HG03378 (cell line): Measurements from ENCODE around the gene DCD.

Source experiments
- ATAC-seq: cut with Tn5 transposase; IDR thresholded peaks from one replicate; pipeline ENCODE4 v1.9.1; 2021; ENCODE audit warnings: mild to moderate bottlenecking, moderate library complexity; ENCODE audit not compliant: unreplicated experiment

DCD gene, protein sequence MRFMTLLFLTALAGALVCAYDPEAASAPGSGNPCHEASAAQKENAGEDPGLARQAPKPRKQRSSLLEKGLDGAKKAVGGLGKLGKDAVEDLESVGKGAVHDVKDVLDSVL

DNA sequence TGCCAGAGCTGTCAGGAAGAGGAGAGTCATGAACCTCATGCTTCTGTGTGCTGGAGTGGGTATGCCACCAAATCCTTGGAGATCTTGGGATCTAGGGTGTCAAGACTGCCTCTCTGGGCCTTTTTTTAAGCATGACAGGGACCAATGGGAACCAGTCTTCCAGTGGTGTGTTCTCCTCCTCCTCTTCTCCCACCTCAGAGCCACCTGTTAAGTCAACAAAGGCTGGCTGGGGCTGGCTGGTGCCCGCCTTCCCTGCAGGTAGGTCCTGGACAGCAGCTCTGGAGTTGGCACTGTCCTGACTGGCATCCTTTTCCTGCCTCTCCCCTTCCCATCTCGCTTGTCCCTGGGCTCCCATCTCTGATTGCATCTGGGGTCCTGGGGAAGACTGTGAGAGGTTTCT, at the start of gene DCD:
Gene DCD (minus strand): TSS at position 101 of the 400 bp plus-strand sequence. CDS start 62 bp downstream, at position 39.
- no peak for ATAC-seq

DNA sequence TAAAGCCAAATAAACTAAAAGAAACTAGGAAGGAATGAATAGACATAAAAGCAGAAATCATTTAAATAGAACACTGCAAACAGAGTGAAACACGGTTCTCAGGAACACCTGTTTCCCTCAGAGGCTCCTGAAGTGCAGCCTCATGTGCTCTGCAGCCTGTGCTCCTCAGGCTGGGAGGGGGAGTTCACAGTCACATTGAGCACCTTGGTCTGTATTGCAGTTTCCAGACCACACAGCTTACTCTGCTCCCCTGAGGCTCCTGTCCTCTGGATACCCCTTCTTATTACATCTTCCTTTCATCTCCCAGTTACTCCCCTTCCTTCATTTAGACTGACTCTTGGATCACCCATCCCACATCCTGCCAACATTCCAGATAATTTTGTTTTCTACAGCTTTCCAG, 49.7 kb upstream of the DCD start:
- no peak for ATAC-seq

DNA sequence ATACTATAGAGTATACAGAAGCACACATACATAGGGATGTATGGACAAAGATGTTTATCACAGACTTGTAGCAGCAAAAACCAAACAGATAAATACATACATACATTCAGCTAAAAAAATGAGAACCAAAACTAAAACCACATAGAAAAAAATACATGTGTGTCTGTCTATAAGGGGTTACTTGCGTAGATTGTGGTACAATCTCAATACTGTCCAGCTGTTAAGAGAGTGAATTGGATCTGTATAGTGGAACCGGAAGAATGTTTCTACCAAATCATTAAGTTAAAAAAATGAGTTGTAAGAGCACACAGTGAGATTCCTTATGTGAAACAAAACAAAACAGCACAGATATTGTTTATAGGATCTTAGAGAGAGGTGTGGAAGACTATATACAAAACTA, 44.2 kb upstream of the DCD start:
- no peak for ATAC-seq

DNA sequence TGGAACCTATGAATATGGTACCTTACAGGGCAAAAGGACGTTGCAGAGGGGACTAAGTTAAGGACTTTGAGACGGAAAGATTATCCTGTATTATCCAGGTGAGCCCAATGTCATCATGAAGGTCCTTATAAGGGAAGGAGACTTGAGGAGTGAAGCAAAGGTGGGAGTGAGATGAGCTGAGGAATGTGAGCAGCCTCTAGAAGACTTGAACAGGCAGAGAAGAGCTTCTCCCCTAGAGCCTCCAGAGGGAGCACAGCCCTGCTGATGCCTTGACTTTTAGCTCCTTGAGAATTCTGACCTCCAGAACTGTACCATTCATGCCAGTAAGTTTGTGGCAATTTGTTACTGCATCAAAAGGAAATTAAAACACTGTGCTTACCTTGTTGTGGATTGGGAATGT, 41.8 kb upstream of the DCD start:
- no peak for ATAC-seq

DNA sequence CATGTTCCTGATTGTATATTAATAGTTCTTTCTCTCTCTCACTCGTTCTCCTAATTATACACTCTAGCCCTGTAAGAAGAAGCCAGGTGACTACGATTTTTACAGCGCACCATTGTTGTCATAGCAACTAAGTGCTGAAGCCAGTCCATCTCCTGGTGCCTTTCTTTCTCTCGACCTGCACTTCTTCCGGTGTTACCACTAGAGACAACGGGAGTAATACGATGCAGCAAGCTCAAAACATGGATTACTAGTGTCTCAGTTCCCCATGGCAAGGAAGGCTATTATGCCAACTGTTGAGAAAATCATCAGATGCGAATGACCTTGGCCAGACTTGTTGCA, 40.8 kb upstream of the DCD start:
- no peak for ATAC-seq

DNA sequence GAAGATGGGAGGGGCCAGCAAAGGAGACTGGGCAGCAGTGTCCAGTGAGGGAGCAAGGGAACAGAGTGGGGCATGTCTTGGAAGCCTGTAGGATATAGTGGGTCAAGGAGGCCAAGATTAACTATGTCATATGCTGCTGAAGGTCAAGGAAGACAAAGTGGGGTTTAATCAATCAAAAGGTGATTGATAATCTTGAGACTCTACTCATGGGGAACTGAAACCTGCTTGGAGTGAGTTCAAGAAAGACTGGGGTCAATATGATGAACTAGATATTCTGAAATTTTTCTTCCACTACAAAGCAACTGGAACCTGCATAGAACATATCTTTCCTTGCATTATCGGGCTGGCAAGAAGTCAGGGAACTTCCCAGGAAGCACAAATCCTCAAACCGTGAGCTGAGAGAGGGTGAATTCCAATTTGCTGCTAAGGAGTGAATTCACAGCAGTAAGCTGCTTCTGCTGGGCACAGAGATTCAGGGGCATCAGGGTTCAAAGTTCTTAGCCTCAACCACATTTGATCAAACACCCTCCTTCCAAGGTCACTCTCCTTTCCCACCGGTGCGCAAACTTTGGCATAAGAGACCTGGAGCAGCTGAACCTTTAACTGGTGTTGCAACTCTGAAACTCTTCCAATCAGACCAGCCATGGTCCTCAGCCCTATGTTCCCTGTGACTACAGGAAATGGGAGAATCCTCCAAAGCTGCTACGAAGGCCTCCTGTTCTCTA, 40.3 kb upstream of the DCD start:
- ATAC-seq, result no peak

DNA sequence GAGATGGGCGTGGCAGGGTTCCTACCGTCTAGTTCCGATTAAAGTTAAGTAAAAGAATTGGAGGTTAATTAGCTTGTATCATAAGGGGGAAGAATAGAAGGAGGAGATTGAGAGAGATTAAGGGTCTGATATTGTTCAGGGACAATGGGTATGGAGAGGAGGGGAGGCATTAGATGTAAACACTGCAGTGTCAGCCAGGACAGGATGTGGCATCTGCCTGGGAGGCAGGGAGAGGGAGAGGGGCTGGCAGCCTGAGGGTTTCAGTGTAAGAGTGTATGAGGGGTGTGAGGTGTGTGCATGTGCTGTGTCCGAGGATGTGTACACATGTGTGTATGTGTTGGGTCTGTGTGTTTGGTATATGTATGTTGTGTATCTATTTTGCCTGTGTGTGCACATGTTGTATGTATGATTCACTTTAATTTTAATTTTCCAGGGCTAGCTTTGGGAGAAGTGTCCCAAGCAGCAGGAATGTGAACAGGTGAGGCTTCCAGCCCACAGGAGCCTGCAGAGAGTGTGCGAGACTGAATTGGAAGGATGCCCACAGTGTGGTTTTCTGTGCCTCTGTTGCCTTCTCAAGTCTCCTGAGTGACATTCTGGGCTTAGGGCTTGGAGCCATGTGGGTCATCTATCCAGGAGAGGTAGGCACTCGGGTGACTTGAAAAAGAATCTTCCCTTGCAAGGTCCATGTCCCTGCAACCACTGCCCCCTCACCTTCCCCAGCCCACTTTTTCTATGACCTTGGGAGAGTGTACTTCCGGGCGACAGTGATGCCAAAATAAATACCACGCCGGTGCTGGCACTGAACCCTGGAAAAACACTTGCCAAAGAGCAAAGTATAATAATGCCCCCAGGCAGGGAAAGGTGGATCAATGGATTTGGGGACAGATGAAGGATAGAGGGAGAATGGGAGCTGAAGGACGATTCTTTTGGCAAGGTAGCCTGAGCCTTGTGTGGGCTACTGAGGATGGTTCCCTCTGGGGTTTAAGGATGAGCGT, 36.8 kb upstream of the DCD start:
- ATAC-seq, result no peak

DNA sequence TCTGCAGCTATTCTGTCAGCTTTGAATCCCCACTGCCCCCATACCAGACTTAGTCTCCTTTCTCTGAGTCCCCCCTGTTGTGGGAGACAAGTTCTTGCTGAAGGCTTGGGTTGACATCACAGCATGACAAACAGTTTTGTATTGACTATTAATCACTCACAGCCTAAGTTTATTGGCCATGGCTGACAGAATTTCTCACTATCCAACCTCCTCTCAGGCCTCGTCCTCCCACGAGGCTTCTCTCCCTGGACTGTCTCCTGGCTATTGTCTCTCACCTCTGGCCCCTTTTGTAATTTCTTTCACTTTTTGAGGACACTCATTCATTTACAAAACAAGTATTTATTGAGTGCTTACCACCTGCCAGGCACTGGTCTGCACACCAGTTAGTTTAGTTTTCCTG, 35.2 kb upstream of the DCD start:
- no peak for ATAC-seq

DNA sequence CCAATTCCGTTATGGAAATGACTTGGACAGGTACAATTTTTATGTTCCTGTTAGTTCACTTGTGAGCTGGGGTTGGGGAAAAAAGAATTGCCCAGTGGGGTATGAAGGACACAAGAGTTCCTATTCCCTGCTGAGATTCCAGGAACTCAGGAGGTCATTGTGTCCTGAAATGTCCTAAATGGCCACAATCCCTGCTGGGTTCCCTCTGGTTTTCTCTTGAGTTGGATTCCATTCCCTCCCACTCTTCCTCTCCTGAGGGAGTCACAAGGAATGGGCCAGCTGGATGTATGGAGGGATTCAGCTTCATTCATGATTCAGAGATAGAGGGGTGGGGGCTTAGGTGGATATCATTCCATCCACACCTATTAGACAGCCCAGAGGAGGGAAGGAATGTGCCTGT, 34.5 kb upstream of the DCD start:
- no peak for ATAC-seq

DNA sequence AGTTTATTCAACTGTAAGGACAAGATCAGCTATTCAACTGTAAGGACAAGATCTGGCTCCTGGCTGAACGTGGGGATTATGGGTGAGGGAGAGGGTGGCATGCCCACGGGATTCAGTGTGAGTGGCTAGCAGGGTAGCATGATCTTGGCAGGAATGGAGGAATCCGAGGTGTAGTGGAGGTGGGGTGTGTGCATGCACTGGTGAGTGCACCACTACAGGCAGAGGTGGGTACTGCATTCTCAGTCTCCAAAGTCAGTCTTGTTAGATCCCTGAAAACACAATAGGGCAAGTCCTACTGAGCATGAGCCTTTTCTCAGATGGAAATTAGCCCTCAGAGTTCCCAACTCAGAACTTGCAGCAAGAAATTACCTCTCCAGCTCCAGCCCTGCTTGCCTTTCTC, 32.2 kb upstream of the DCD start:
- peak; percentile 80 for ATAC-seq

DNA sequence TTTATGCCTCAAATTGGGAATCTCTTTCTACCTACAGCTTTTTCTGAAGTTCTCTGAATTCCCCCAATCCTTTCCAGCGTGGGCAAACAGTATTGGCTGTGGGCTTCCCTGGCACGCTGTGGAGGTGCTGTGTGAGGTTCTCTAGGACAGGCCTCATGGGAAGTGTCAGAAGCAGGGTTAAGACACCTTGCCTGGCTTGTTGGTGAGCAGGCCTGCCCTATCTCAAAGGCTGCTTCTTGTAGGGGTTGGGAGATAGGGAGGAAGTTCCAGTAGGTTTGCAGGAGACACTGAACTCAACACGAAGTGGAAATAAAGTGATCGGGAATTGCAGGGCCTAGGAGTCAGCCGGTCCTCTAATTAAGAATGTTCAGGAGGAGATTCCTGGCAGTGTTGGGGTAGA, 30.0 kb upstream of the DCD start:
- ATAC-seq, result no peak

DNA sequence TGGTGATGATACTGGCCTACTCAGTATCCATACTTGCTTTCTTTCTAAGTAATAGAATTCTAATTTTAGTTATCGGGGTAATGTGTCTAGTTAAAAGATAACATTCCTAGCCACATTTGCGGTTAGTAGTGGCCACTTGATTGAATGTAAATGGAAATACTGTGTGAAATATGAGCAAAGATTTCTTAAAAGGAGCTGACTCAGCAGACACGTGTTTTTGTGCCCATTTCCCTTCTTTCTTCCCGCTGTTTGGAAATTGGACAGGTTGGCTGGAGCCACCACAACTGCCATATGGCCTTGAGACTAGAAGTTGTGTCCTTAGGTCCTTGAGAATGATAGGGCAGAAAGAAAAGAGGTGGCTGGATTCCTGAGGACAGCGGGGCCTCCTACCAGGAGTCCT, 19.8 kb upstream of the DCD start:
- no peak for ATAC-seq

DNA sequence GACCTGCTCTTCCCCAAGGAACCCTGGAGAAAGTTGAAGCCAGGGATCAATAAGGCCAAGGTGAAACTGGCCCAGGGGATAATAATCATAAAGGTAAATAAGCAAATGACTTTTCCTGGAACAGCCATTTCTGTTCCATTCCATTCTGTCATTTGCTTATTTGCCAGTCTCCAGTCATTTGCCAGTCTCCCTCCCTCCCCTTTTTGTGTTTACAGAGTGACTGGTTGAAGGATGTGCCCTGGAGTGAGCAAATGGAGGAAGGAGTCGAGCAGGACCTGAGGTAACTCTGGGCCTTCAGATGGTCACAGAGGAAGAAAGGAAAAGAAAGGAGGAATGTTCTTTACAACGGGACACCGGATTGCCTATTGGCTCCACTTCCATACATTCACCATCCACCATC, 17.8 kb upstream of the DCD start:
- ATAC-seq, result no peak

DNA sequence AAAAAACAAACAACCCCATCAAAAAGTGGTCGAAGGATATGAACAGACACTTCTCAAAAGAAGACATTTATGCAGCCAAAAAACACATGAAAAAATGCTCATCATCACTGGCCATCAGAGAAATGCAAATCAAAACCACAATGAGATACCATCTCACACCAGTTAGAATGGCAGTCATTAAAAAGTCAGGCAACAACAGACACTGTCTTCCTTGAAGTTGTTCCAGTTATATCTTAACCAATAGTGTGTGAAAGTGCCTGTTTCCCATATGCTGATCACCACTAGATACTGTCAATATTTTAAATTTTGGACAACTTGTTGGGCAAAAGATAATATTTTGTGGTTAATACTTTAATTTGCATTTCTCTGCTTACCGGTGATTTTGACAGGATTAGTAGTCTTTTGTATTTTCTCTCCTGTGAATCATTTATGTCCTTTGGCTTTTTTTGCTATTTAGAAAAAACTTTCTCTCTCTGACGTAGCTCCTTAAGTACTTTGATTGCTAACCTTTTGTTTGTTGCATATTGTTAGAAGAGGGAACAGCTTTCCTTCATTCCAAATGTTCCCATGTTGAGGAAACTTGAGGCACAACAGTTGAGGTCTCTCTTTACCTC, 17.0 kb upstream of the DCD start:
- ATAC-seq, result peak; percentile 54

DNA sequence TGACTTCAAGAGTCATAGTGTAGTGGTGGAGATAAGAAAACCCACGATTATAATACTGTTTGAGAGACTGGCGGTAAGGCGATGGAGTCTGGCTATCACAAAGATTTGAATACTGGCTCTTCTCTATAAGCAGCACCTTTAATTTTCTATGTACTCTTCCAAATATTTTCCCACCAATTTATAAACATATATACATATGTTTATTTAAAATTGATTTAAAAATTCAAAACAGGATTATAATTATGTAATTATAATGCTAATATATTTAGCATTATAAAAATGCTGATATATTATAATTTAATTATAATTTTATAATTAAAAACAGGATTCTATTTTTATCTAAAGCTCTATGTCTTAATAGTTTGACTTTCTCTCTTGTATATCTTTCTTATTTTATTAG, 15.4 kb upstream of the DCD start:
- ATAC-seq, result no peak

DNA sequence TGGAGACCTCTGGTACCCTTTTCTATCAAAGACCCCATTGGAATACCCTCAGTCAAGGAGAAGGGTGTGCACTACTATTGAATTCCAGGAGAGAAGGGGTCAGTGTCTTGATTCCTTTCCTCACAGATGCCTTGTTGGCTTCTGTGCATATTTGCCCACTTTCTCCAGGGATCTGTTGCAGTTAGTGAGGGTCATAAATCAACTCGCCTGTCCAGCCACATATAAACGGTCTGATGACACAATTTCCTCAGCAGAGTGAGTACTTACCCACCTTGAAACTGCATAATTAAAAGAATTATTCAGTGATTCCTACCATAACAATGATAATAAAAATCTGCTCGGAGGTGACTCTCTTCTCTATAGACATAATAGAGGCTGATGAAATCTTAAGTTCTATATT, 13.9 kb upstream of the DCD start:
- ATAC-seq, result no peak

DNA sequence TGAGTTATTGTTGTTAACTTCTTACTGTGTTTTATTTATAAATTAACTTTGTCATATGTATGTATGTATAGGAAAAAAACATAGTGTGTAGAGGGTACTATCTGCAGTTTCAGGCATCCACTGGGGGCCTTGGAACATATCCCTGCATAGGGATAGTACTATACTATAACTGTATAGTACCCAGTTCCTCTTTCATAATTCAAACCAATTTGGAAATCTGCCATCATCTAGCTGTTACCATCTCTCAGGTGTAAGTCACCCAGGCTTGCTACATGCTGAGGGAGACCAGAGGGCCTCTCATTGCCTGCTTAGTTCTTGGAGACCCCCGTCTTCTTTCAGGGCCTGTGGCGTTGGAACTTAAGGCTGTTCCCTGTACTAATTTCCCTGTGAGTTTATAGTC, 12.9 kb upstream of the DCD start:
- no peak for ATAC-seq

DNA sequence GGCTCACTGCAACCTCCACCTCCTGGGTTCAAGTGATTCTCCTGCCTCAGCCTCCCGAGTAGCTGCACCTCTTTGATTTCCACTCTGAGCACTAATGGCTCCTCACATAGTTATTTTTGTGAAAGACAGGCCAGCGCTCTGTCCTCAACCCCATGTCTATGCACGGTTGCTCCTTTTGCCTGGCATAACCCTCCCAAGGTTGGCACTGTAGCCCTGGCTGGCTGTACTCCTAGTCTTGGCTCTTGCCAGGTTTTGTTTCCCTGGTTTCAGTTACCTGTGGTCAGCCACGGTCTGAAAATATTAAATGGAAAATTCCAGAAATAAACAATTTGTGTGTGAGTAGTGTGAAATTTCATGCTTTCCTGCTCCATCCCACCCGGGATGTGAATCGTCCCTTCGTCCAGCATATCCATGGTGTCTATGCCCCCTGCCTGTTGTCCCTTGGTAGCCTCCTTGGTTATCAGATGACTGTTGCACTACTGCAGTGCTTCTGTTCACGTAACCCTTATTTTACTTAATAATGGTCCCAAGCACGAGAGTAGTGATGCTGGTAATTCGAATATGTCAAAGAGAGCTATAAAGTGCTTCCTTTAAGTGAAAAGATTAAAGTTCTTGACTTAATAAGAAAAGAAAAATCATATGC, 12.3 kb upstream of the DCD start:
- ATAC-seq, result no peak

DNA sequence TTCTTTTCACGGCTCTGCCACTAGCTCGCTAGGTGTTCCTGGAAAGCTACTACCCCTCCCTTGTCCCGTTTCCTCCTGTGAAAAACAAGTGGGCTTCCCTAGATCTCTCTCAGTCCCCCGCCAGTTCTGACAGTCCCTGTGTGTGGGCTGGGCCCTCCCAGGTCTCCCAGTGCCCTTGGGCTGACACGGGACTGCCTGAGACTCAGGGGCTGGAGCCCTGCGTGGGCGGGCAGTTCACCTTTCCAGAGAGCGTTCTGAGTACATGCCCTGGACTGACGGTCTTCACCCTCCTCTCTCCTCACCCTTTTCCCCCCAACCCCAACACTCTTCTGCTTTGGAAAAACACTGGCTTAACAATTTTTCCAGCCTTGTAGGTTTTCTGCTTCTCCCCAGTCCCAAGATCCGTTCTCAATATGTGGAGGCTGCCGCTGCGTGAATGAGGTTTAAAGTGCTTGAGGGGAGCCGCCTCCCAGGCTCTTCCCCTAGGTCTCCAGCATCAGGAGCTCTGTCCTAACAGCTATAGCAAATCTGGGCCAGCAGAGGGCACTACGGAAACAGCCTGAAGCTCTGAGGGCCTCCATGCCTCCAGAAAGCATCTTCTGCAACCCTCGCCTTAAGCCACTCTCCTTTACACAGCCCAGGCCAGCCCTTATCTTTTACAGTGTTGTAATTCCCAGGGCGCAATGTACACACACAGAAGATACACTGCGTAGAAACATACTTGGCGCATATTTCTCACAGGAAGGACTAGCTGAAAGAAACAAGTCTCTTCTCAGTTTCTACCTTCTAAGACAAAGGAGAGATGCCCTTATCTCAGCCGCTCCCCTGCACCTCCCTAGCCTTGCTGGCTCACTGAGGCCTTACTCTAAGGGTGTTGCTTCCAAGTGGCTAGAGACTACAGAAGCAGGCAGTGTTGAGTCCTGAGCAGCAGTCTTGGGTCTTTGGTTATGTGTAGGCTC, 10.4 kb upstream of the DCD start:
- ATAC-seq, result peak; percentile 73

DNA sequence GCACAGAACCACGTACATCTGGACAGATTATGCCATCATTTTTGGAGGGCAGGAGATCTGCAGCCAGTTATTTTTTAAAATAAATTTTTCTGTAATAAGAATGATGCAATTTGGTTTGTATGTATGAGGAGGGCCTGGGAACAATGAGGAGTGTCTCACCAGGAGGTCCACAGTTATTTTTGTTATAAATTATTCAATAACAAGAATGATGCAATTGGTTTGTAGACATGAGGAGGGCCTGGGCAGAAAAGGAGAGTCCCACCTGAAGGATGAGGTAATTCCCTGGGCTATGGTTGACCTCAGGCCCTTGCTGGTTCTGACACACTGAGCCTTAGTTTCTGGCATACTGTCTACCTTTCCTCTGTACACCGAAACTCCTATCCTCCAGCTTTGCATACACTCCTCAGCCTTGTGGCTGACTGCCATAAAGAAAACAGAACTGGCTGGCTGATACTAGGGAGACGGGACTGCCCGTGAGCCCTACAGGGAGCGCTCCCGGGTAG, 9.0 kb upstream of the DCD start:
- ATAC-seq, result no peak
